22Rv1 (cell line): ENCODE data around the gene KRR1.

Source experiments
- H3K27ac ChIP-seq: fragments of 450-650 bp; 2 replicates; pipeline ENCODE4 v1.5.1; 2017
- ZFX ChIP-seq: fragments of 450-650 bp; IDR thresholded peaks from 2 replicates; pipeline ENCODE4 v1.6.1; 2017; ENCODE audit warnings: antibody characterized with exemption, borderline replicate concordance
- TF ChIP-seq, protein P1 (sequence below): fragments of 450-650 bp; IDR thresholded peaks from 2 replicates; pipeline ENCODE4 v1.5.1; 2017; ENCODE audit warnings: mild to moderate bottlenecking

KRR1 gene

DNA sequence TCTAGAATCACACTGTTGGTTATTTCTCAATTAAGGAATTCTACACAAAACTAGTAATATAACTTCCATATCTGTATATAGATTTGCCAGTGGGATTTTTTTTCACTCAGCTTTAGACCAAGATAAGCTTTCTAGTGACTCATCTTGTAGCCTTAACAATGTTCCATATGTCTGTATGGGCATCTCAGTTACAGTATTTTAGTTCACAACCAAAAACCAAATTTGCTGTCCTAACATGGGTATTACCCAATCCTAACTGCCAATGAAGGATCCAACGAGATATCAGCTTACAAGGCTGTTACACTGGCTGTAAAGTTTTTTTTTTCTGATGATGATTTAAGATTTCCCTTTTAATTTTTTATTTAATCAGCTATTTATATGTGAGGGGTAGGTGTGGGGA lies 31.5 kb upstream of the KRR1 start:
- H3K27ac ChIP-seq, result no peak overlapping the region
- TF ChIP-seq ZFX, result no peak
- TF ChIP-seq, protein P1, sequence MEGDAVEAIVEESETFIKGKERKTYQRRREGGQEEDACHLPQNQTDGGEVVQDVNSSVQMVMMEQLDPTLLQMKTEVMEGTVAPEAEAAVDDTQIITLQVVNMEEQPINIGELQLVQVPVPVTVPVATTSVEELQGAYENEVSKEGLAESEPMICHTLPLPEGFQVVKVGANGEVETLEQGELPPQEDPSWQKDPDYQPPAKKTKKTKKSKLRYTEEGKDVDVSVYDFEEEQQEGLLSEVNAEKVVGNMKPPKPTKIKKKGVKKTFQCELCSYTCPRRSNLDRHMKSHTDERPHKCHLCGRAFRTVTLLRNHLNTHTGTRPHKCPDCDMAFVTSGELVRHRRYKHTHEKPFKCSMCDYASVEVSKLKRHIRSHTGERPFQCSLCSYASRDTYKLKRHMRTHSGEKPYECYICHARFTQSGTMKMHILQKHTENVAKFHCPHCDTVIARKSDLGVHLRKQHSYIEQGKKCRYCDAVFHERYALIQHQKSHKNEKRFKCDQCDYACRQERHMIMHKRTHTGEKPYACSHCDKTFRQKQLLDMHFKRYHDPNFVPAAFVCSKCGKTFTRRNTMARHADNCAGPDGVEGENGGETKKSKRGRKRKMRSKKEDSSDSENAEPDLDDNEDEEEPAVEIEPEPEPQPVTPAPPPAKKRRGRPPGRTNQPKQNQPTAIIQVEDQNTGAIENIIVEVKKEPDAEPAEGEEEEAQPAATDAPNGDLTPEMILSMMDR, result no peak

GRCh38 chr12:75539889-75540288 lies 28.5 kb upstream of the KRR1 start:
- H3K27ac ChIP-seq, result no peak overlapping the region
- TF ChIP-seq ZFX, result no peak
- TF ChIP-seq, protein P1, result no peak

DNA sequence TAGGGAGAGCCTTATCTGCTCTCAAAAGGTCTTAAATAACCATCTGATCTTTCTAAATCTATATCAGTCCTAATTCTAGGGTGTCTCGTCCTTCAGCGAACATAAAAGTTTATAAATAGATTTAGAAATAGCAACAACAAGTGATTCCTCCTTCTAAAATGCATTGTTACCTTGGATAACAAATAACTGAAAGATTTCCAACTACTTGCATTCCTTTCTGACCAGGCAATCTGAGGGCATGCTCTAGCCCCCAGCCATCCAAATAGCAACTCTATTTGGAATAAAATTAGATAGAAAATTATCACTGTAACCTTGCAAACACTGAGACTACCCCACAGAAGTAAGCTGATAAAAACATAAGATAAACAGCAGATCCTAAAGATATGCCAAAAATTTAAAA lies 21.8 kb upstream of the KRR1 start:
- TF ChIP-seq, protein P1, result no peak
- TF ChIP-seq ZFX, result no peak
- H3K27ac ChIP-seq, result no peak overlapping the region

GRCh38 chr12:75529826-75530225 lies 18.4 kb upstream of the KRR1 start:
- TF ChIP-seq, protein P1, result no peak
- TF ChIP-seq ZFX, result no peak
- no peak overlapping the region for H3K27ac ChIP-seq

DNA sequence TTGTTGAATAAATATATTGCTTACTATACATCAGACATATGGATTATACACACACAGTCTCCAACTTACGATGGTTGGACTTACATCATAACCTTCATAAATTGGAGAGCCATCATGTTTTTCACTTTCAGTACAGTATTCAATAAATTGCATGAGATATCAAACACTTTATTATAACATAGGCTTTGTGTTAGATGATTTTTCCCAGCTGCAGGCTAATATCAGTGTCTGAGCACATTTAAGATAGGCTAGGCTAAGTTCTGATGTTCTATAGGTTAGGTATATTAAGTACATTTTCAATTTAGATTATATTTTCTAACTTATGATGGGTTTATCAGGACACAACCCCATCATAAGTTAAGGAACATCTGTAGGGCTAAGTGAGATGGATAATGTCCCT lies 17.9 kb upstream of the KRR1 start:
- TF ChIP-seq, protein P1, result no peak
- no peak for TF ChIP-seq ZFX

DNA sequence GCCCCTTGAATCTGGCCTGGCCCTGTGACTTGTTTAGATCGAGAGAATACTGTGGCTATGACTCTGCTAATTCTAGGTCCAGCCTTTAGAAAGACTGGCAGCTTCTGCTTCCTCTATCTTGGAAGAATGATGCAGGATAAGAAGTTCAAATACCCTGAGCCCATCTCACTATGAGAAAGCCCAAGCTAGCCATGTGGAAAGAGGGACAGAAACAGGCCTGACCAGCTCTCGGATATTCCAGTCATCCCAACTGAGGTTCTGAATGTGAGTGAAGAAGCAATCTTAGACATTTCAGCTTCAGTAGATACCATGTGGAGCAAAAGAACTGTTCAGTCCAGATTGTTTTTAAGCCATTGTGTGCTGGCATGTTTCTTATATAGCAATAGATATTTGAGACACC lies 17.3 kb upstream of the KRR1 start:
- H3K27ac ChIP-seq, result no peak overlapping the region
- TF ChIP-seq ZFX, result no peak
- TF ChIP-seq, protein P1, result no peak

More for the DNA sequence above, 17.9 kb upstream of the KRR1 start:
- no peak overlapping the region for H3K27ac ChIP-seq

- no peak overlapping the region for H3K27ac ChIP-seq
- TF ChIP-seq ZFX, result no peak
- TF ChIP-seq, protein P1, result no peak
Observed at GRCh38 chr12:75528272-75528671, 16.9 kb upstream of the KRR1 start.
